Erythroblast (primary cell): ENCODE results near the gene LSM14A.
"Not testable (repeated sequence)": the region's sequence is repeated elsewhere in the genome, so short reads cannot be mapped to it uniquely, and the experiment has no call there.

Experiments used
- DNase-seq, 2 experiments: peaks; one replicate each; lab custom pipeline; 2025; lab: John Stamatoyannopoulos, UW
- GATA1 ChIP-seq: IDR thresholded peaks from 2 replicates; pipeline ENCODE4 v1.6.1; 2011; ENCODE audit warnings: low read depth, mild to moderate bottlenecking, control low read depth, low read length, moderate library complexity
- POLR2A ChIP-seq: IDR thresholded peaks from 2 replicates; pipeline ENCODE4 v1.6.1; 2011; ENCODE audit warnings: mild to moderate bottlenecking, low read length

Gene LSM14A

GRCh38 chr19:34173193-34173956 is 1.1 kb downstream of the LSM14A start:
- no peak for TF ChIP-seq POLR2A
- TF ChIP-seq GATA1, result no peak
- DNase-seq, result peak; percentile 68 to 77

DNA sequence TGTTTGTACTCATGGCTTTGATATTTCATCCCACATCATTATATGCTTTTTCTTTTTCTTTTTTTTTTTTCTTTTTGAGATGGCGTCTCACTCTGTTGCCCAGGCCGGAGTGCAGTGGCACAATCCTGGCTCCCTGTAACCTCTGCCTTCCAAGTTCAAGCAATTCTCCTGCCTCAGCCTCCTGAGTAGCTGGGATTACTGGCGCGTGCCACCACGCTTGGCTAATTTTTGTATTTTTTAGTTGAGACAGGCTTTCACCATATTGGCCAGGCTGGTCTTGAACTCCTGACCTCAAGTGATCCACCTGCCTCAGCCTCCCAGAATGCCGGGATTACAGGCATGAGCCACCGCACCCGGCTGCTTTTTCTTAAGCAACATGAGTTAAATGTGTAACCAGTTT is 2.9 kb downstream of the LSM14A start:
- not testable (repeated sequence) for DNase-seq

GRCh38 chr19:34176581-34176980 is 4.3 kb downstream of the LSM14A start:
- TF ChIP-seq POLR2A (no peak), GATA1 (no peak)
- DNase-seq, result no peak

- DNase-seq, result no peak
- TF ChIP-seq POLR2A (no peak), GATA1 (no peak)
Observed at GRCh38 chr19:34178274-34178610, 5.9 kb downstream of the LSM14A start.

GRCh38 chr19:34179066-34179465 is 6.8 kb downstream of the LSM14A start:
- no peak for DNase-seq
- TF ChIP-seq GATA1, result no peak
- no peak for TF ChIP-seq POLR2A

DNA sequence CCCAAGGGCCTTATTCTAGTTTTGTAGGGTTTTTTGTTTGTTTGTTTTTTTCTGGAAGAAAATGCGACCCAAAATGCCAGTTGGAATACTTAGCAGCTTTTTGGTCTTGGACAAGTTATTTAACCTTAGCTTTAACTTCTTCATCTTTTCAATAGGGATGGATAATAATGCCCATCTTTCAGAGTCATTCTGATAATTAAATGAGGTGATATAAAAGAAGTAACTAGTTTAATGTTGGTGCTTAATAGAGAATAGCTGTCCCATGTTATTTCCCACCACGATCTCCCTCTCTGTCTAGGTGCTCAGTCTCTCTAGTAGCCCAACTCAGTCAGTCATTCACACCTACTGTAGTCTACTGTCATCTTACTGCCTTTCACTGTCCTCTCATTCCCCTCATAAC is 8.0 kb downstream of the LSM14A start:
- DNase-seq, result no peak
- TF ChIP-seq POLR2A (no peak), GATA1 (no peak)

GRCh38 chr19:34180709-34181108 is 8.4 kb downstream of the LSM14A start:
- no peak for DNase-seq
- no peak for TF ChIP-seq POLR2A
- no peak for TF ChIP-seq GATA1

GRCh38 chr19:34181111-34181864 is 9.0 kb downstream of the LSM14A start:
- no peak for TF ChIP-seq POLR2A
- TF ChIP-seq GATA1, result no peak
- no peak for DNase-seq

DNA sequence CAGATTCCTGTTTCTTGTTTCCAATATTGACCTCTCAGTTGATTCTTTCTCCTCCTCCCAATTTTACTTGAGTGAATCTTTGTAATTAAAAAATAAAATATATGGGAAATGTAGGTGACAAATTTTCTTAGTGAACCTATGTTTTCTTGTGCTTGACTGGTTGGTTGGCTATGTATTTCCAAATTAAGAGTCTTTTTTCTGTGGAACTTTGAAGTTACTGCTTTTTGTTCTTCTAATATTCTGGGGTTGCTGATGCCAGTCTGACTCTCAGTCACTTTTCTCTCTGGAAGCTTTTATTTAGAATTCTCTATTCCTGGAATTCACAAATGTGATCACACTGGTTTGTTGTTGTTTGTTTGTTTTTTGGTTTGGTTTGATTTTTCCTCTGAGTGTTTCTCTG is 9.8 kb downstream of the LSM14A start:
- no peak for DNase-seq
- TF ChIP-seq POLR2A (no peak), GATA1 (no peak)

- no peak for DNase-seq
- no peak for TF ChIP-seq GATA1
- TF ChIP-seq POLR2A, result no peak
Observed at GRCh38 chr19:34184880-34185491, 12.7 kb downstream of the LSM14A start.

DNA sequence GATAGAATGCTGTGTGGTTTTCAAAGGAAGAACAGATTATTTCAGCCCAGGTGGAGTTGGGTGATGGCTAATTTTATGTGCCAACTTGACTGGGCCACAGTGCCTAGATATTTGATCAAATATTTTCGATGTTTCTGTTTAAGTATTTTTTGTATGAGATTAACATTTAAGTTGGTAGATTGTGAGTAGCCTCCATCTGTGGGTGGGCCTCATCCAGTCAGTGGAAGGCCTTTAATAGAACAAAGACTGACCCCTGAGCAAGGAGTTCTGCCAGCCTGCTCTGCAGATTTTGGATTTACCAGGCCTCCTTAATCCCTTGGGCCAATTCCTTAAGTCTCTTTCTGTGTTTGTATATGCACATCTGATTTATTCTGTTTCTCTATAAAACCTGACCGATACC is 13.9 kb downstream of the LSM14A start:
- DNase-seq, result no peak
- TF ChIP-seq POLR2A, result no peak
- no peak for TF ChIP-seq GATA1

- TF ChIP-seq POLR2A (no peak), GATA1 (no peak)
- no peak for DNase-seq
Observed at GRCh38 chr19:34187011-34187410, 14.7 kb downstream of the LSM14A start.

DNA sequence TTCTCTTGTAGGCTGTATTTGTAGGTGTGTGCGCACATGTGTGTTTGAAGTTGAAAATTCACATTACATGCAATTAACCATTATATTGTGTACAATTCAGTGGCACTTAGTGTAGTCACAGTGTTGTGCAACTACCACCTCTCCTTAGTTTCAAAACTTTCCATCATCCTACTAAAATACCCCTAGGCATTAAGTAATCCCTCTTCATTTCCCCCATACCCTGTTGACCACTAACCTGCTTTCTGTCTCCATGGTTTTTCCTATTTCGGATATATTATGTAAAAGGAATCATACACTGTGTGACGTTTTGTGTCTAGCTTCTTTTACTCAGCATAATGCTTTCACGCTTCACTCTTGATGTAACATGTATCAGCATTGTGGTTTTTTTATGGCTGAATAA is 16.1 kb downstream of the LSM14A start:
- TF ChIP-seq POLR2A (no peak), GATA1 (no peak)
- no peak for DNase-seq

DNA sequence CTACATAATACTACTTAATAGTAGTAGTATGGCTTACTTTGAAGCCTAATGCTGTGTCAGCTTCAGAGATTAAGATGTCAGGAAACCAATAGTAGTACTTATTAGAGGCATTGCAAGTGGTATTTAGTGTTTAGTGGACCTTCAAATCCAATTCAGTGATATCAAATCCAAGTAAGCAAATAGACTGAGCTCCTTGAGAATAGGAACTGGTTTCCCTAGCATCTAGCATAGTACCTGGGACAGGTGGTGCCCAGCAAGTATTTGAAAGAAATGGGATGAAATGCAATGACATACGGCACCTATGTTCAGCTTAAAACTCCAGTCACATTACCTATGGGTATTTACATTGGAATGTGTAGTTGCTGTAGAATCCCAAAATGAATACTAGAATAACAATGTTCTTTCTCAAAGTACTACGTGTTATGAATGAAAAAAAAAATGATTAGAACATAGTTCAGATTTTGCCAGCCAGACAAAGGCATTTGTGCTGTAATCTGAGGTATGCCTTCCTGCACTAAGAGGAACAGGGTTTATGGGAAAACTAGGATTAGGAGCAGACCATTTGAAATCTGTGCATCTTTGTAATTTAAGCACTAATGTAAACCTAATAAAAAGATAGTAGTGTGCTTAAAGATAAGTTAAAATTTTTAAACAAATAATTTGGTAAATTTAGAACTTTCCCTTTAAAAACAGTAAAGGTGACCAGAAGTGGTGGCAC is 17.1 kb downstream of the LSM14A start:
- no peak for DNase-seq
- TF ChIP-seq GATA1, result no peak
- TF ChIP-seq POLR2A, result no peak
